Keratinocyte (primary cell): ENCODE data around the gene KCNC2.

Experiments
- CTCF ChIP-seq, 3 experiments: IDR thresholded peaks in 1 of 3; conservative IDR thresholded peaks in 1 of 3; optimal IDR thresholded peaks in 1 of 3; 2 replicates in 2 of 3; 3 replicates in 1 of 3; pipeline versions ENCODE3 to v1.5.1; 2011; ENCODE audit warnings: low read length in 3 of 3, mild to moderate bottlenecking in 3 of 3, moderate library complexity in 2 of 3, control low read depth in 1 of 3, inconsistent platforms in 1 of 3; ENCODE audit not compliant: insufficient read depth in 2 of 3; ENCODE audit errors: extremely low read depth in 1 of 3
- EZH2 ChIP-seq: IDR thresholded peaks from one replicate; pipeline ENCODE4 v1.6.1; 2012; ENCODE audit warnings: inconsistent platforms, mild to moderate bottlenecking, low read length, moderate library complexity

DNA sequence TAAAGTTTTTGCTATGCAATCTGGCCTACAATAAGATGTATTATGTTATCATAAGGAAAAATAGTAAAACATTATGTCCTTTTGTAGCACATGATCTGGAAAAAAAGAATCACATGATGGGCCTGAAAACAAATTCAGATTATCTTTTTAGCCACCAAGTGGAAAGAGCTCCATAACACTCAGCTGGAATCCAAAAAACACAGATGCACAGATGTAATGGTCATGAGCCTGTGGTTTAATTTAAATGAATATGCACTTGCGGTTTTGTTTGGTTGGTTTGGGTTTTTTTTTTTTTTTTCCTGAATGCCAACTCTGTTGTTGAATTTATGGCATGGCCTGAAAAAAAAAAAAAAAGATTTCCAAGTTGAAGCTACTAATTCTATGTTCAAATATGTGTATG, 4.1 kb downstream of the KCNC2 start:
- TF ChIP-seq CTCF (optimal IDR thresholded peaks at IDR 0.05 in 1 of 3, IDR thresholded peaks at IDR 0.05 in 1 of 3, conservative IDR thresholded peaks at IDR 0.05 in 1 of 3; ENCODE audit: extremely low read depth in 1 of 3, insufficient read depth in 2 of 3, low read length in 3 of 3) (no peak), EZH2 (no peak)
